GM19467 (cell line): Measurements from ENCODE around the gene WWC1.

Source experiments
- ATAC-seq: cut with Tn5 transposase; IDR thresholded peaks from one replicate; pipeline ENCODE4 v1.9.1; 2021; ENCODE audit warnings: mild to moderate bottlenecking, moderate library complexity; ENCODE audit not compliant: unreplicated experiment

Gene WWC1

DNA sequence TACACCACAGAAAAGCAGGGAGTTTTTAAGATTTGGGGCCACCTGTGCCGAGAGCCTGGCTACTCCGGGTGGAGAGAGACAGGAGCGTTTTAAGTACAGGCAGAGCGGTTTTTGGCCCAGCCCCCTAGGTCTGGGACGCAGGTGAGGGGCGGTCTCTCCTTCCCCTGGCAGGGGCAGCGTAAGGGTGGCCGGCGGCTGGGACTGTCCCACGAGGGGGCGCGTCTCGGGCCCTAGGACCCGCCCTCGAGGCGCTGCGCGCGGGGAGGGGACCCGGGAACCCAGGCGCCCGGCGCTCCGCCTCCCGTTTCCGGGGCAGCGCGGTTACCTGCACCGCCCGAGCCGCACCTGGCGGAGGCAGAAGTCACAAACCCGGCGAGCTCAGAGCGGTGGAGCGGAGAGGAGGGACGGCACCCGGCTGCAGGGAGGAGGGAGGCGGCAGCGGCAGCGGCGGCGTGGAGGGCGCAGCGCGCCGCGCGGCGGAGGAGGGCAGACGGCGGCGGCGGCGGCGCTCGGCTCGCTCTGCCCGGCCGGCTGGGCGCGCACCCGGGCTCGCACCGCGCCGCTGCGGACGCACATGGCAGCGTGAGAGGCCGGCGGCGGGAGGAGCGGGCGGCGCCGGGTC lies at the start of gene WWC1:
Gene WWC1, plus strand, starts transcription at position 304 of the 622 bp plus-strand sequence. CDS start 508 bp downstream, outside the sequence.
- ATAC-seq, result peak; percentile 82

DNA sequence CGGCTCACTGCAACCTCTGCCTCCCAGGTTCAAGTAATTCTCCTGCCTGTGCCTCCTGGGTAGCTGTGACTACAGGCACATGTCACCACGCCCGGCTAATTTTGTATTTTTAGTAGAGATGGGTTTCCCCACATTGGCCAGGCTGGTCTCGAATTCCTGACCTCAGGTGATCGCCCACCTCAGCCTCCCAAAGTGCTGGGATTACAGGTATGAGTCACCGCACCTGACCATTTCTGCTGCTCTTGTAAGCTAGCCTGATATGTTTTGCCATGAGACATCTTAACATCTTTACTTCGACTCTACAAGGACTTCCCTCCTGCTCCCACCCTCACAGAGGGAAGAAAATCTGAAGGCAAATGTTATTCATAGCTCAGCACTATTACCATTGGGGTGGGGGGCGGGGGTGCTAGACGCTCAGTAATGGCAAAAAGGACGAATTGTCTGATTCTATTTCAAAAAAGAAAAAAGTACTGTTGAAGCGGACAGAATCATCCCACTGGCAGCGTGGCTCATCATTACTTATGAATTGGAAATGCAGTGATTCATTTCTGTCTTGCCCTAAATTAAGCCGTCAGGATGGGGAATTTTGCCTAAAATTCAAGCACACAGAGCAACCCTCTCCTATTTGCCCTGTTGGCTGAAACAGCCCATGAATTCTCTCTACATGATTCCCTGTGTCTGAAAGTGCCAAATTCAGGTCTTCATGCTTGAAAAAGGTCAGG lies 46.4 kb upstream of the WWC1 start:
- no peak for ATAC-seq

DNA sequence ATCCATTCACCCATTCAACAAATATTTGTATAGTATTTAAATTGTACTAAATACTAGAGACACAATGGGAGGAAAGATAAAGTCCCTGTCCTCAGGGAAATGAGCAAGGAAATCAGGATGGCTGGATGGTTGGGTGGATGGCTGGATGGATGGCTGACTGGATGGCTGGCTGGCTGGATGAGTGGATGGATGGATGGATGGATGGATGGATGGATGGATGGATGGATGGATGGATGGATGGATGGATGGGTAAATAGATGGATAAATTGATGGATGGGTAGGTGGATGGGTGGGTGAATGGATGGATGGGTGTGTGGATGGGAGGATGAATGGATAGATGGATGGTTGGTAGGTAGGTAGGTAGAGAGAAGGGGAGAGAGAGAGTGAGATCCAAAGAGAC lies 41.5 kb upstream of the WWC1 start:
- ATAC-seq, result no peak

DNA sequence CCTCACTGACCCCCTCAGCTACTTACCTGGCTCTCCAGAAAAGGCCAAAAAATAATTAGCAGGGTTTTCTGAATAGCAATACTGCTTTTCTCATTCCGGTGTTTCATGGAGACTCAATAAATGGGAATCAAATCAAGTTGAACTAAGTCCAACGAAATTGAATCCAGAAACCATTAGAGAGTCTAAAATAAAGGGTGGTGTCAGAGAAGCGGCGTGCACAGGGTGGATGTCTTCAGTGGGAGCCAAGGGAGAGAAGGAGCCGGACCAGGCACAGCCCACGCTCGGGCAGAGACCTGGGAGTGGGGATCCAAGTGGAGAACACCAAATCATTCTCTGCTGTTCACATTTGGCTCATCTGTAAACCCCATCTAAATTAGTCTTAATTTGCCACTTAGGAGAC lies 40.2 kb upstream of the WWC1 start:
- no peak for ATAC-seq

DNA sequence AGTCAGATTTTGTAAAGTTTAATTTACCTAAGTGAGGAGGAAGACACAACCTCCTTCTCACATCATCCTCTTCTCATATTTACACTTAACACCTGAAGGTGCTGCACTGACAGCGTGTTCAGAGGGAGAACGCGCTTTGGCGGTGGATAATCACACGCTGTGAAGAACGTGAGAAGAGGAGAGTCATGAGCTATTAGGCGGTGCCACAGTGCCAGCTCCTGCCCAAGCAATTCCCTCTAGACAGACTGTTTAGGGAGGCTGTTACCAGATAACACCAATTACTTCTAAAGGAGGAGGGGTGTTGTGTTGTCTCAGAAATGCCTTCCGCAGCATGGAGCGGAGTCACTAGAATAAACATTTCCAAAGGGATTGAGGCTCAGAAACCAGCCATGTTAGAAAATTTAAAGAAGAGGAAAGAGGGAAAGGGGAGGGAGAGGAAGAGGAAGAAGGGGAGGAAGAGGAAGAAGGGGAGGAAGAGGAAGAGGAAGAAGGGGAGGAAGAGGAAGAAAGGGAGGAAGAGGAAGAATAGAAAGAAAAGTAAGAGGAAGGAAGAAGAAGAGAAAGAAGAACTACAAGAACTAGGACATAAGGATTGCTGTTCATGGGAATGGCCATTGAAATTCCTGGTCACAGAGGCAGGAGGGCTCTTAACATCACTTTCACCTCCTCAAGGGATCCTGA lies 37.3 kb upstream of the WWC1 start:
- no peak for ATAC-seq

DNA sequence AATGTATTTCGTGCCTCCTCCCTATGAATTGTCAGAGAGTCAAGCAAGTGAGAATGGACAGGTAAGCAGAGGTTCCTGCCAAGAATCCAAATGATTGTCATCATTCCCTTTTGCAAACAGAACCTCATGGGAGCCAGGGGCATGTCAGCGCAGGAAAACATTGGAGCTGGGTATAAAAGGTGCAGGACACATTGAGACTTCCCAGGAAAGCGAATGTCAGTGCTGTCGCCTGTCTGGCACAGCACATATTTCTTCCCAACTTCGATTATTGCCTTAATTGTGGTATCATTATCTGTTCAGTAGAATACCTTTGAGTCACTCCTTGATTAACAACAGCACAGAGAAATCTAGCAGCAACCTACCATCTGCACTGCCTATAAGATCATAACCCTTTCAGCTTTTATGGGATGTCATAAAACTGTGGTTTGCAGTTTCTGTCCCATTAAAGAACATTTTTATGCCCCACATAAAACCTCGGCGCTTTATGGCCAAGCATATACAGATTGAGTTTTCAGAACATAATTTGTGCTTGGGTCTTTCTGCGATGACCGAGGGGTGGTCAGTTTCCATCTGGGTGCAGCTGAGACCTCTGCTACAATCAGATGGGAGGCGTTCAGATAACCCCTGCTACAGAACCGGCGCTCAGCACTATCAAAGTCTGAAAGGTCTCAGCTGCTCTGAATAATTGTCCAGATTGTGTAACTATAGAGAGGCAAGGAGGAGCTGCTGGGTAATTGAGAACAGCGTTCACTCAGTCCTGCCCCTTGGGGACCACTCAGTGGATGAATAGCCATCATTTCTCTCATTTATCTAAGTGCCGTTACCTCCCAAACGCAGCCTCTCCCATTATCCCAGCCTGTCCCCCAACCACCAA lies 30.9 kb upstream of the WWC1 start:
- ATAC-seq, result no peak

DNA sequence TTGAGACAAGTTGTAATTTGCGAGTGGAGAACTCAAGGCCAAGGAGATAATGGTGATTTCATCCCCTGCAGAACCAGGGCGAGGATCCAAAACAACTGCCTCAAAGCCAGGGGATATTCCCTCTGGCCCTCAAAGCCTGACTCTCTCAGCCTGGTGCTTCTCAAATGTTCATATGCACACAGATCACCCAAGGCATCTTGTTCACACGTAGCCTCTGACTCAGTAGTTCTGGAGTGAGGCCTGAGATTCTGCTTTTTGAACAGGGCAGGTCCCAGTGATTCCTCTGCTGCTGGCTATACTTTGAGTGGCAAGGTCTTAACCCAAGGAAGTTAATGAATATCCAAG lies 30.2 kb upstream of the WWC1 start:
- no peak for ATAC-seq

DNA sequence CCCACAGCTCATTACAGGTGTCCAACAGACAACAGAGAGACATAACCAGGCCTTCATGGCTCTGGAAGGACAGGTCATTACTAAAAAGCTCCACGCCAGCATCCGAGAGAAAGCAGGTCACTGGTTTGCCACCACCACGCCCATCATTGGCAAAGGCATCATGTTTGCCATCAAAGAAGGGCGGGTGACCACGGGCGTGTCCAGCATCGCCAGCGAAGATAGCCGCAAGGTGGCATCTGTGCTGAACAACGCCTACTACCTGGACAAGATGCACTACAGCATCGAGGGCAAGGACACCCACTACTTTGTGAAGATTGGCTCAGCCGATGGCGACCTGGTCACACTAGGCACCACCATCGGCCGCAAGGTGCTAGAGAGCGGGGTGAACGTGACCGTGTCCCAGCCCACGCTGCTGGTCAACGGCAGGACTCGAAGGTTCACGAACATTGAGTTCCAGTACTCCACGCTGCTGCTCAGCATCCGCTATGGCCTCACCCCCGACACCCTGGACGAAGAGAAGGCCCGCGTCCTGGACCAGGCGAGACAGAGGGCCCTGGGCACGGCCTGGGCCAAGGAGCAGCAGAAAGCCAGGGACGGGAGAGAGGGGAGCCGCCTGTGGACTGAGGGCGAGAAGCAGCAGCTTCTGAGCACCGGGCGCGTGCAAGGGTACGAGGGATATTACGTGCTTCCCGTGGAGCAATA lies 29.3 kb upstream of the WWC1 start:
- ATAC-seq, result no peak

DNA sequence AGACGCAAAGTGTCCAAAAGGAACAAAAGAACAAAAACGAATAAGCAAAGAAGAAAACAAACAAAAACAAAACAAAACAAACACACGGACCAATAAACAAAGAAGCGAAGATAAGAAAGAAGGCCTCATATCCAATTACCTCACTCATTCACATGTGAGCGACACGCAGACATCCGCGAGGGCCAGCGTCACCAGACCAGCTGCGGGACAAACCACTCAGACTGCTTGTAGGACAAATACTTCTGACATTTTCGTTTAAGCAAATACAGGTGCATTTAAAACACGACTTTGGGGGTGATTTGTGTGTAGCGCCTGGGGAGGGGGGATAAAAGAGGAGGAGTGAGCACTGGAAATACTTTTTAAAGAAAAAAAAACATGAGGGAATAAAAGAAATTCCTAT lies 28.3 kb upstream of the WWC1 start:
- no peak for ATAC-seq

DNA sequence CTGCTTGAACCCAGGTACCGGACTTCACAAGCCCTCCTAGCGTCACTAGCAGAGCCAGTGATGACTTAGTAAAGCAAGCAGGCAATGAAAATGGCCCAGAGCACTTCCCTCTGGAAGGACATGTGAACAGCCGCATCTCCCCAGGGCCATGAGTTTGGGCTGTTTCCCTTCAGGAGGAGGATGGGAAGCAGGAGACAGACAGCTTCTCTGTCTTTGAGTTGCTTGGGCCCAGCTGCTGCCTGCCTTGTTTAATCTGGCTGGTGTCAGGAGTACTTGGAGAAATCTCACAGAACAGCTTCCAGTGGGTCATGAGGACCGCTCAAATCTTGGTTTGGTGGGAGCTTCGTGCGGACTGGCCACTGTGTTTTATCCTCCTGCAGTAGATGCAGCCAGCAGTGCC lies 25.4 kb upstream of the WWC1 start:
- no peak for ATAC-seq

DNA sequence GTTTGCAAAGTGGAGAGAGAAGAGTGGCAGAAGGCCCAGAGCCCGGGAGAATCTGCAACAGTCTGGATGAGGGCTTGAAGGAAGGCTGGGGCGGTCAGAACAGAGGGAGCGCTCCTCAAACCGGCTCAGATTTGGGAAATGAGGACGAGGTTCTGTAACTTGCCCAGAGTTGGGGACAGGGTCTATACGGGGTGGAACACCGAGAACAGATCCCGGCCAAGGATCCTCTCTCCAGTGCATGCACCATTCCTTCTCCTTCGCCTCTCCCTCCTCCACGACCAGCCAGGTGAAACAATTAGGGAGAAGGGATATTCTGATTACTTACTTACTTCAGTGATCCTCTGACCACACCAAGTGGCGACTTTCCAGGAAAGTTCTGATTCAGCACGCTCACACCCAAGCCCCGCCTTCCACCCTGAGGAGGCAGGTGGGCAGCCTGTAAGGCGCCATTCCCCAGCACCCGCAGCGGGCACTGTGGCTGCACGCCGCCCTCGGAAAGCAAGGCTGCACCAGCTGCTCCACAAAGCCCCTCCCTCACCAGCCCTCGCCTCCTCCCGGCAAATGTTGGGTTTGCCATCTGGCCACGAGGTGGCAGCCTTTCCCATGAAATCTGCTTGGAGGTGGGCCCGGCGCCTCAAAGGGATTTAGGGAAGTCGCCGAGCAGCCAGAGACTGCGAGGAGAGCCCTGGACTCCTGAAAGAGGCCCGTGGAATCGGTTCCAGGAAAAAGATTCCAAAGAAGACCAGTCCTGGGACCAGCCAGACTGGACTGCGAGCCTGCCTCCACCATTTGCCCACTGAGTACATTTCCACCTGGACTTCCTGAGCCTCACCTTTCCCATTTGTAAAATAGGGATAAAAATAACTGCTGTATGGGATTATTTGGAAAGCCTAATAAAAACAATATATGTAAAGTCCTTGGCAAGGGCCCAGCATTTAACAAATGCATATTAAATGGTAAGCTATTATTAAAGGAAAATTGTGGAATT lies 22.2 kb upstream of the WWC1 start:
- peak; percentile 85 for ATAC-seq

DNA sequence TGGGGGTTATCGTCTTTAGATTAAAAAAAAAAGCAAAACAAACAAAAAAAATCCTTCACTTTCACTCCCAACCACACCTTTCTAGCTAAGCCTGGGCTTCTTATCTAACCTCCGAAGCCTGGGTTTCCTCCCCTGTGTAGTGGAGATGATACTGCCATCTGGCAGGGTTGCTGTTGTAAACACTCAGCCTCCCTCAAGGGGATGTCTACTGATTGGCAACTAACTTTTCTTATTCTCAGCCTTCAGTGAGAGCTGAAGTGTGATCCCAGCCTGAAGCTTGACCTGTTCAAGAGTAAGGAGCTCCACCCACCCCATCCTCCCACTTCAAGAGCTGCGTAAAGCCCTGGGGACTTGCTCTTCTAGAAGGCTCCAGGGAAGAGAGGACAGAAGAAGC lies 21.5 kb upstream of the WWC1 start:
- no peak for ATAC-seq

DNA sequence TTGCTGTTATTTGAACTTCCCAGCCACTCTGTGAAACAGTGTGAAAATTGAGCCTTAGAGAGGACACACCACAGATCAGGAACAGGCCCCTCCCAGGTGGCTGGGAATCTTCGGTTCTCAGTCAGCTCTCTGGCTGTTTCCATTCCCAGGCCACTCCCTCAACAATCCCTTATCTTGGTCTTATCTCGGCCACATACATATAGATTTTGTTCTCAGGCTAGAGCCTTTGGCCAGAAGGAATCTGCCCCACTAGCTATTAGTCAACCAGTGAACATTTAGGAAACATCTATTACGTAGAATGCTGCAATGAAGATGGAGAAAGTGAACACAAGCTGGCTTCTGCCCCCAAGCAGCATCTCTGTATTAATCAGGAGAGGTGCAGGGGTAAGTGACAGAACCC lies 21.0 kb upstream of the WWC1 start:
- no peak for ATAC-seq

DNA sequence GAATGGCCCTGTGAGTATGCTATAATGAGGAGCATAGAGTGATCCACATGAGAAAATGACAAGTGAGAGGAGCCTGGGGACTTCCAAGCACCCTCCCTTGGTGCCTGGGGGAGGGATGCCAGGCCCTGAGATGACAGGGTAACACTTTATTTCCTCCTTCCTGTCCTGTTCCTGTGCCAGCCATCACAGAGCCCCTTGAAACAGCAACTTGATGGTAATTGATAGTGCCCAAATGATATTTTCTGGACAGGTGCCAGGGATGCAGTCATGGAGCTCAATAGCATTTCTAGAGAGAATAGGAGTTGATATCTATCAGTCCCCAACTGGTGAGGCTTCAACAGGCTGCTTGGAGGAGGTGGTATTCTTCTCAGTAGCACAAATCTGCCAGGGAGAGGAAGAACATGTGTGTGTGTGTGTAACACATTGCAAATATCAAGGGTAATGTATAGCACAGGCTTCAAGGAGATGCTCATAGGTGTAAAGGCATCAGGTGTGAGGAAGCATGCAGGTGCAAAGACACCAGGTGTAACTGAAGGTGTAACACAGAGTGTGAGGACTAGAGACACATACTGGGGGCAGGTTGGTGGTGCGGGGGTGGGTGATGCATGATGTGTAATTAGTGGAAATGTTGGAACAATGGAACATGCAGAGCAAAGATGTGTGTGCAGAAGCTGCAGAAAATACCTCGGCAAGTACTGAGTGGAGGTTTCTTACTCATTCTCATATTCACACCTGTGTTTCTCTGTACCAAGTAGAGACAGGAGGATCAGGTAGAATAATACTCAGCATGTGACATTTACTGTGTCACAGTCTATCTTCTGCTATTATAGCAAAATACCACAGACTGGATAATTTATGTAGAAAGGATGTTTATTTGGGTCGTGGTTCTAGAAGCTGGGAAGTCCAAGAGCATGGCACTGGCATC lies 18.1 kb upstream of the WWC1 start:
- no peak for ATAC-seq

DNA sequence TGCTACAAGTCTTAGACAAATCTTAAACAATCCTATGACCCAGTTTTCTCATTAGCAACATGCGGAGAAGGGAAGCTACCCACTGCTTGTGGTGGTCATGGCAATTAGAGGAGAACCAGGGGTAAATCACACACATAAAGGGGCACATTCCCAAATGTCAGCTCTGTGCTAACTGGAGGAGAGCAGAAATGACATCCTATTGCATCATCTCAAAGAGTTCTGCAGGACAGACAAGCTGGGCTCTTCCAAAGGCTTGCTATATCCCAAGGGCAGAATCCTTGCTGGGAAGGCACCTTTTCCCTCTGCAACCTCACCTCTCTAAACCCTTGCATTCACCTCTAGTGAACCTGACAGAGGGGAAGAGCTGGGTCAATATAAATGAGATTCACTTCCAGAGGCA lies 17.0 kb upstream of the WWC1 start:
- no peak for ATAC-seq

DNA sequence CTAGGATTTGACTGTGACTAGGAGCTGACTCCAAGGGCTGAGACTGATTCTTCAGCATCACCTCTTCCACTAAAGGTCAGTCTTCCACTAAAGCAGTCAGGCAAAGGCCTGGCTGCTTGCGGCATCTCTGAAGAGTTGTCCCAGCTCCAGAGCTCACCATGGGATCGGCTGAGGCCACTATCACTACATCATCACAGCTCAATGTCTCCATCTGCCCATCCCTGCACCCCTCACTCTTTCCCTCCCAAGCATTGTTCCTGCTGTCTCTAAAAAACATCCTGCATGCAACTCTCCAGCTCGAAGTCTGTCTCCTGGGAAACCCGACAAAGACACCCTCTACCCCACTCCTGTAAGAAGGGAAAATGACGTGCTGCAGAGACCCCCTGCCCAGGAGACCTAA lies 15.5 kb upstream of the WWC1 start:
- no peak for ATAC-seq

DNA sequence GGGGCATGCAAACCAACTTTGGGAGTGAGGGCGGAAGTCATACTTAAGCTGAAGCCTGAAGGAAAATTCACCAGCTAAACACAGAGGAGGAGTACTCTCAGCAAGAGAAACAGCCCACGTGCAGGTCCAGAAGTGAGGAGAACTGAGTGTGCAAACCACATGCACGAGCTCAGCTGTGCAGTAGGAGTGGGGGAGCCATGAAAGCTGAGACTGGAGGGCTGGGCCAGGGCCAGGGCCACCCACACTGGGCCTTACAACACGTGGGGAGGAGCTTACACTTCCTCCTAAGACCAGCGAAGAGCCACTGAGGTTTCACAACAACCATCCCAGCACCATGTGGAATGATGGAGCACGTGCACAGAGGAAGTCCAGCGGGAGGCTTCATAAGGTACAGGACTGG lies 9.3 kb upstream of the WWC1 start:
- ATAC-seq, result no peak

DNA sequence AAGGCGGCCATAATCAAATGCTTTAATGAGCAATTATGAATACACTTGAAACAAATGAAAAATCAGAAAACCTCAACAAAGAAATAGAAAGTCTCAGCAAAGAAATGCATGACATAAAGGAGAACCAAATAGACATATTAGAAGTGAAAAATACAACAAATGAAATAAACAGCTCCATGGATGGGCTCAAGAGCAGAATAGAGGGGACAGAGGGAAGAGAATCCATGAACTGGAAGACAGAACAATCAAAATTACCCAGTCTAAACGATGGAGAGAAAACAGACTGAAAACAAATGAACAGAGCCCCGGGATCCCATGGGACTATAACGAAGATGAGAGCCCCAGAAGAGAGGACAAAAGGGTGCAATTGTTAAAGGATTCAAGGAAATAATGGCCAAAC lies 6.6 kb upstream of the WWC1 start:
- no peak for ATAC-seq

DNA sequence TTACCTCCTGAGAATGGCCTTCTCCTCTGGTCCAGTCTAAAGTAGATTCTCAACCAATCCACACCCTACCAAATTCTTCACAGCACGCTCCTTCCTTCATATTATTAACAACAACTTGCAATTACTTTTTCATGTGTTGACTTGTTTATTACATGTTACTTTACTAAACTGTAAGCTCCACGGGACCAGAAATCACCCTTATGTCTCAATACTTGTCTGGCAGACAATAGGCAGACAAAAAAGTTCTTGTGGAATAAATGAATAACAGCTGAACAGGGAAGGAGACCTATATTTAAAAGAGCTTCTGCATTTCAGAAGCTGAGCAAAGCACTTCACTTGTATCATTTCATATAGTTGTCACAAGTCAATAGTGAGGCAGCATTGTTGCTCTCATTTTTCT lies 5.7 kb upstream of the WWC1 start:
- ATAC-seq, result no peak
